AG10803 (cell line): ENCODE results near the gene OAT.

Experiments used
- DNase-seq: peaks from one replicate; pipeline ENCODE4 v3.0.0; 2010; ENCODE audit warnings: low read depth
- H3K4me3 ChIP-seq: 2 replicates; pipeline ENCODE4 v1.5.1; 2011; ENCODE audit warnings: mild to moderate bottlenecking, low read length, control low read depth
- CTCF ChIP-seq: conservative IDR thresholded peaks from 2 replicates; pipeline ENCODE4 v1.5.1; 2011; ENCODE audit warnings: mild to moderate bottlenecking, low read length, control low read depth, inconsistent platforms

Gene OAT

GRCh38 chr10:124425227-124425962 lies 6.7 kb upstream of the OAT start:
- no peak overlapping the region for H3K4me3 ChIP-seq
- DNase-seq, result no peak
- TF ChIP-seq CTCF, result no peak

GRCh38 chr10:124423813-124424212 lies 5.1 kb upstream of the OAT start:
- DNase-seq, result no peak
- no peak for TF ChIP-seq CTCF
- H3K4me3 ChIP-seq, result no peak overlapping the region

GRCh38 chr10:124422742-124423141 lies 4.0 kb upstream of the OAT start:
- no peak for DNase-seq
- TF ChIP-seq CTCF, result no peak
- no peak overlapping the region for H3K4me3 ChIP-seq

GRCh38 chr10:124420254-124420653 lies 1.5 kb upstream of the OAT start:
- no peak for TF ChIP-seq CTCF
- no peak for DNase-seq

GRCh38 chr10:124419635-124420034 lies 912 bp upstream of the OAT start:
- H3K4me3 ChIP-seq, result no peak overlapping the region
- DNase-seq, result no peak
- no peak for TF ChIP-seq CTCF

More at GRCh38 chr10:124420254-124420653, 1.5 kb upstream of the OAT start:
- no peak overlapping the region for H3K4me3 ChIP-seq

GRCh38 chr10:124417895-124418725 lies 613 bp downstream of the OAT start:
- peak overlapping the region; percentile 76 for H3K4me3 ChIP-seq
- DNase-seq, result peak; percentile 65
- no peak for TF ChIP-seq CTCF
